ENCODE results near the gene TCEAL3. TPM values are rescaled to one million over a fixed set of nuclear protein-coding genes. Genes with fewer than 3 reads are reported as not detected.
"Not testable (repeated sequence)": the region's sequence is repeated elsewhere in the genome, so short reads cannot be mapped to it uniquely, and the experiment has no call there.

The TCEAL3 gene
- total RNA-seq, 2 experiments from 2014 or later: 5.6 to 7.9 TPM

- H3K4me3 Mint-ChIP-seq: peak overlapping the region; percentile 83
- CTCF ChIA-PET: no interaction called here
- DNase-seq (peak; percentile 15), ATAC-seq (peak; percentile 22)
- H3K27me3 Mint-ChIP-seq: no peaks in the 10 kb centered on the region
- POLR2A ChIA-PET: interaction anchor here (0.6 to 0.9 kb wide), 2 partner anchors 10 to 83 kb away, joined by 3 read pairs; no protein-coding TSS in a partner anchor
- TF ChIP-seq, protein P1, sequence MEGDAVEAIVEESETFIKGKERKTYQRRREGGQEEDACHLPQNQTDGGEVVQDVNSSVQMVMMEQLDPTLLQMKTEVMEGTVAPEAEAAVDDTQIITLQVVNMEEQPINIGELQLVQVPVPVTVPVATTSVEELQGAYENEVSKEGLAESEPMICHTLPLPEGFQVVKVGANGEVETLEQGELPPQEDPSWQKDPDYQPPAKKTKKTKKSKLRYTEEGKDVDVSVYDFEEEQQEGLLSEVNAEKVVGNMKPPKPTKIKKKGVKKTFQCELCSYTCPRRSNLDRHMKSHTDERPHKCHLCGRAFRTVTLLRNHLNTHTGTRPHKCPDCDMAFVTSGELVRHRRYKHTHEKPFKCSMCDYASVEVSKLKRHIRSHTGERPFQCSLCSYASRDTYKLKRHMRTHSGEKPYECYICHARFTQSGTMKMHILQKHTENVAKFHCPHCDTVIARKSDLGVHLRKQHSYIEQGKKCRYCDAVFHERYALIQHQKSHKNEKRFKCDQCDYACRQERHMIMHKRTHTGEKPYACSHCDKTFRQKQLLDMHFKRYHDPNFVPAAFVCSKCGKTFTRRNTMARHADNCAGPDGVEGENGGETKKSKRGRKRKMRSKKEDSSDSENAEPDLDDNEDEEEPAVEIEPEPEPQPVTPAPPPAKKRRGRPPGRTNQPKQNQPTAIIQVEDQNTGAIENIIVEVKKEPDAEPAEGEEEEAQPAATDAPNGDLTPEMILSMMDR (IDR thresholded peaks at IDR 0.05): no peak
- intact Hi-C loops (cut with micrococcal nuclease): no loop called here
- H3K27ac Mint-ChIP-seq: no peak overlapping the region
- H3K36me3 Mint-ChIP-seq (ENCODE audit: low read depth): no peaks in the 10 kb centered on the region
- no peaks in the 10 kb centered on the region for H3K9me3 Mint-ChIP-seq
- peaks cover 7% of the 10 kb centered on the region for H3K4me1 Mint-ChIP-seq (ENCODE audit: low read depth)
These were observed 21.5 kb upstream of the TCEAL3 start for GRCh38 chrX:103586314-103586646.

DNA sequence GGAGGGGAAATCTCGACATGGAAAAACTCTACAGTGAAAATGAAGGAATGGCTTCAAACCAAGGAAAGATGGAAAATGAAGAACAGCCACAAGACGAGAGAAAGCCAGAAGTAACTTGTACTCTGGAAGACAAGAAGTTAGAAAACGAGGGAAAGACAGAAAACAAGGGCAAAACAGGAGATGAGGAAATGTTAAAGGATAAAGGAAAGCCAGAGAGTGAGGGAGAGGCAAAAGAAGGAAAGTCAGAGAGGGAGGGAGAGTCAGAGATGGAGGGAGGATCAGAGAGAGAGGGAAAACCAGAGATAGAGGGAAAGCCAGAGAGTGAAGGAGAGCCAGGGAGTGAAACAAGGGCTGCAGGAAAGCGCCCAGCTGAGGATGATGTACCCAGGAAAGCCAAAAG lies 21.1 kb upstream of the TCEAL3 start:
- no peaks in the 10 kb centered on the region for H3K27me3 Mint-ChIP-seq
- H3K36me3 Mint-ChIP-seq (ENCODE audit: low read depth): no peaks in the 10 kb centered on the region
- DNase-seq (no peak), ATAC-seq (no peak)
- no peak overlapping the region for H3K4me3 Mint-ChIP-seq
- TF ChIP-seq, protein P1 (IDR thresholded peaks at IDR 0.05): no peak
- ChIA-PET POLR2A (interaction anchor here (0.6 kb wide), 1 partner anchor 84 kb away, joined by 3 read pairs; no protein-coding TSS in a partner anchor), CTCF (no interaction called here)
- H3K4me1 Mint-ChIP-seq (ENCODE audit: low read depth): peaks cover 7% of the 10 kb centered on the region
- H3K9me3 Mint-ChIP-seq: no peaks in the 10 kb centered on the region
- no peak overlapping the region for H3K27ac Mint-ChIP-seq
- intact Hi-C loops (cut with micrococcal nuclease): no loop called here

DNA sequence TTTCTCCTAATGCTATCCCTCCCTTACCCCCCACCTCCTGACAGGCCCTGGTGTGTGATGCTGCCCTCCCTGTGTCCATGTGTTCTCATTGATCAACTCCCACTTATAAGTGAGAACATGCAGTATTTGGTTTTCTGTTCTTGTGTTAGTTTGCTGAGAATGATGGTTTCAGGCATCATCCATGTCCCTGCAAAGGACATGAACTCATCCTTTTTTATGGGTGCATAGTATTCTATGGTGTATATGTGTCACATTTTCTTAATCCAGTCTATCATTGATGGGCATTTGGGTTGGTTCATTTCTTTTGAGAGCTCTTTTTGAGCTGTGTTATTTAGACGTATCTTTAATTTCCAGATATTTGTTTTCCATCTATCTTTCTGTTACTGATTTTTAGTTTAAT lies 15.5 kb upstream of the TCEAL3 start:
- H3K4me1 Mint-ChIP-seq (ENCODE audit: low read depth); H3K27me3 Mint-ChIP-seq; CTCF ChIA-PET; H3K9me3 Mint-ChIP-seq; H3K36me3 Mint-ChIP-seq (ENCODE audit: low read depth); ATAC-seq; H3K4me3 Mint-ChIP-seq; intact Hi-C loops (cut with micrococcal nuclease); DNase-seq; POLR2A ChIA-PET; H3K27ac Mint-ChIP-seq: not testable (repeated sequence)

DNA sequence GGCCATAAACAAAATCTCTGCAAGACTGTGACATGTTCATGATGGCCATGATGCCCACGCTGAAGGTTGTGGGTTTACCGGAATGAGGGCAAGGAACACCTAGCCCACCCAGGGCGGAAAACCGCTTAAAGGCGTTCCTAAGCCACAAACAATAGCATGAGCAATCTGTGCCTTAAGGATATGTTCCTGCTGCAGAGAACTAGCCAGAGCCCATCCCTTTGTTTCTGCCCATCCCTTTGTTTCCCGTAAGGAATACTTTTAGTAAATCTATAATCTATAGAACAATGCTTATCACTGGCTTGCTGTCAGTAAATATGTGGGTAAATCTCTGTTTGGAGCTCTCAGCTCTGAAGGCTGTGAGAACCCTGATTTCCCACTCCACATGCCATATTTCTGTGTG lies 12.6 kb upstream of the TCEAL3 start:
- intact Hi-C loops (cut with micrococcal nuclease); H3K27me3 Mint-ChIP-seq; ATAC-seq; DNase-seq; H3K27ac Mint-ChIP-seq; H3K36me3 Mint-ChIP-seq (ENCODE audit: low read depth); H3K9me3 Mint-ChIP-seq; POLR2A ChIA-PET; CTCF ChIA-PET; H3K4me1 Mint-ChIP-seq (ENCODE audit: low read depth); H3K4me3 Mint-ChIP-seq: not testable (repeated sequence)

- ATAC-seq (peak; percentile 20), DNase-seq (peak; percentile 2)
- intact Hi-C loops (cut with micrococcal nuclease): no loop called here
These were observed 672 bp downstream of the TCEAL3 start for GRCh38 chrX:103608306-103608963.

GRCh38 chrX:103610282-103610681 lies 2.5 kb downstream of the TCEAL3 start:
- Mint-ChIP-seq H3K9me3 (no peaks in the 10 kb centered on the region), H3K4me1 (ENCODE audit: low read depth) (peaks cover 2% of the 10 kb centered on the region), H3K36me3 (ENCODE audit: low read depth) (peaks cover 4% of the 10 kb centered on the region), H3K27ac (no peak overlapping the region), H3K27me3 (no peaks in the 10 kb centered on the region), H3K4me3 (no peak overlapping the region)
- intact Hi-C loops (cut with micrococcal nuclease): no loop called here
- CTCF ChIA-PET: no interaction called here
- DNase-seq (no peak), ATAC-seq (no peak)
- POLR2A ChIA-PET: no interaction called here
- TF ChIP-seq, protein P1 (IDR thresholded peaks at IDR 0.05): no peak

More at GRCh38 chrX:103608306-103608963, 672 bp downstream of the TCEAL3 start:
- Mint-ChIP-seq H3K36me3 (ENCODE audit: low read depth) (peaks cover 4% of the 10 kb centered on the region), H3K27ac (peak overlapping the region; percentile 77), H3K4me3 (peak overlapping the region; percentile 76), H3K27me3 (no peaks in the 10 kb centered on the region), H3K9me3 (no peaks in the 10 kb centered on the region), H3K4me1 (ENCODE audit: low read depth) (peaks cover 2% of the 10 kb centered on the region)
- ChIA-PET POLR2A (no interaction called here), CTCF (no interaction called here)
- TF ChIP-seq, protein P1 (IDR thresholded peaks at IDR 0.05): no peak
